Vagina (tissue), 2 donors: ENCODE data around the gene ACADVL.

Source experiments
- POLR2A ChIP-seq, 2 donors: fragments of 450-650 bp; IDR thresholded peaks; one replicate each; pipeline ENCODE4 v1.6.1; 2017; ENCODE audit warnings: antibody characterized with exemption in 2 of 2, mild to moderate bottlenecking in 2 of 2, moderate library complexity in 2 of 2
- POLR2AphosphoS5 ChIP-seq, 2 donors: sonication (generic); formaldehyde crosslinking; IDR thresholded peaks; one replicate each; pipeline ENCODE4 v1.9.0; 2017; ENCODE audit warnings: antibody characterized with exemption in 2 of 2, mild to moderate bottlenecking in 2 of 2, low read depth in 1 of 2; ENCODE audit not compliant: insufficient read depth in 1 of 2
- TF ChIP-seq, protein P1 (sequence below), 3 experiments: fragments of 450-650 bp in 2 of 3; fragments of 200-600 bp in 1 of 3; sonication (generic) in 1 of 3; IDR thresholded peaks; one replicate each; pipeline ENCODE4 v1.5.1; 2017 to 2019; ENCODE audit warnings: antibody characterized with exemption in 3 of 3, mild to moderate bottlenecking in 2 of 3, moderate library complexity in 2 of 3

DNA sequence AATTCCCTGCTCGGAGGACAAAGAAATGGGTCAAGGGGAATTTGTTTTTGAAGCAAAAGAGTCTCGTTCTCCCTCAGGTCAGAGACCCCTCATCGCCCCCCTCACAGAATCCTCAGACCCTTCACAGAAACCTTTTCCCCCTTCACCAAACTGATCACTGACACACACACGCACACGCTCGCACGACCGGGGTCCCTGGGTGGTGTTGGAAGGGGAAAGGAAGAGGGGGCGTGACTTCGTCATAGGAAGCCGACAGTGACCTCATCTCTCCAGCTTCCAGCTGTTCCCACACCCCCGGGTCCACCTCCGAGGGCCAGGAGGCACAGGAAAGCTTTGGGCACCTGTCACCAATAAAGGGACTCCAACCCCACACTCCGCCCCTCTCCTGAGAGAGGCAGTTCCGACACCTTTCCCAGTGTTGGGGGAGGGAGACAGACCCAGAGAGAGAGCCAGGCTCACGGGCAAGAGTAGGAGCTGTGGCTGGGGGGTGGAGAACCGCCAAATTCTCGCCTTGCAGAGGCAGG lies 41.7 kb upstream of the ACADVL start:
- TF ChIP-seq, protein P1, sequence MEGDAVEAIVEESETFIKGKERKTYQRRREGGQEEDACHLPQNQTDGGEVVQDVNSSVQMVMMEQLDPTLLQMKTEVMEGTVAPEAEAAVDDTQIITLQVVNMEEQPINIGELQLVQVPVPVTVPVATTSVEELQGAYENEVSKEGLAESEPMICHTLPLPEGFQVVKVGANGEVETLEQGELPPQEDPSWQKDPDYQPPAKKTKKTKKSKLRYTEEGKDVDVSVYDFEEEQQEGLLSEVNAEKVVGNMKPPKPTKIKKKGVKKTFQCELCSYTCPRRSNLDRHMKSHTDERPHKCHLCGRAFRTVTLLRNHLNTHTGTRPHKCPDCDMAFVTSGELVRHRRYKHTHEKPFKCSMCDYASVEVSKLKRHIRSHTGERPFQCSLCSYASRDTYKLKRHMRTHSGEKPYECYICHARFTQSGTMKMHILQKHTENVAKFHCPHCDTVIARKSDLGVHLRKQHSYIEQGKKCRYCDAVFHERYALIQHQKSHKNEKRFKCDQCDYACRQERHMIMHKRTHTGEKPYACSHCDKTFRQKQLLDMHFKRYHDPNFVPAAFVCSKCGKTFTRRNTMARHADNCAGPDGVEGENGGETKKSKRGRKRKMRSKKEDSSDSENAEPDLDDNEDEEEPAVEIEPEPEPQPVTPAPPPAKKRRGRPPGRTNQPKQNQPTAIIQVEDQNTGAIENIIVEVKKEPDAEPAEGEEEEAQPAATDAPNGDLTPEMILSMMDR (IDR thresholded peaks at IDR 0.05), result no peak
- TF ChIP-seq POLR2AphosphoS5 (IDR thresholded peaks at IDR 0.05; ENCODE audit: insufficient read depth in 1 of 2, low read depth in 1 of 2), result no peak
- TF ChIP-seq POLR2A (IDR thresholded peaks at IDR 0.05), result no peak
